Lower leg skin (tissue), 3 donors: Measurements from ENCODE around the gene SARNP.

Source experiments
- POLR2A ChIP-seq, 2 donors: fragments of 450-650 bp; IDR thresholded peaks; one replicate each; pipeline ENCODE4 v1.6.1; 2016 to 2017; ENCODE audit warnings: antibody characterized with exemption in 2 of 2, mild to moderate bottlenecking in 1 of 2, moderate library complexity in 1 of 2
- TF ChIP-seq, protein P1 (sequence below), 3 donors: fragments of 450-650 bp; IDR thresholded peaks; one replicate each; pipeline ENCODE4 v1.5.1; 2016; ENCODE audit warnings: antibody characterized with exemption in 3 of 3, mild to moderate bottlenecking in 3 of 3, moderate library complexity in 2 of 3

- TF ChIP-seq, protein P1, sequence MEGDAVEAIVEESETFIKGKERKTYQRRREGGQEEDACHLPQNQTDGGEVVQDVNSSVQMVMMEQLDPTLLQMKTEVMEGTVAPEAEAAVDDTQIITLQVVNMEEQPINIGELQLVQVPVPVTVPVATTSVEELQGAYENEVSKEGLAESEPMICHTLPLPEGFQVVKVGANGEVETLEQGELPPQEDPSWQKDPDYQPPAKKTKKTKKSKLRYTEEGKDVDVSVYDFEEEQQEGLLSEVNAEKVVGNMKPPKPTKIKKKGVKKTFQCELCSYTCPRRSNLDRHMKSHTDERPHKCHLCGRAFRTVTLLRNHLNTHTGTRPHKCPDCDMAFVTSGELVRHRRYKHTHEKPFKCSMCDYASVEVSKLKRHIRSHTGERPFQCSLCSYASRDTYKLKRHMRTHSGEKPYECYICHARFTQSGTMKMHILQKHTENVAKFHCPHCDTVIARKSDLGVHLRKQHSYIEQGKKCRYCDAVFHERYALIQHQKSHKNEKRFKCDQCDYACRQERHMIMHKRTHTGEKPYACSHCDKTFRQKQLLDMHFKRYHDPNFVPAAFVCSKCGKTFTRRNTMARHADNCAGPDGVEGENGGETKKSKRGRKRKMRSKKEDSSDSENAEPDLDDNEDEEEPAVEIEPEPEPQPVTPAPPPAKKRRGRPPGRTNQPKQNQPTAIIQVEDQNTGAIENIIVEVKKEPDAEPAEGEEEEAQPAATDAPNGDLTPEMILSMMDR (IDR thresholded peaks at IDR 0.05): no peak
- no peak for TF ChIP-seq POLR2A (IDR thresholded peaks at IDR 0.05)
Observed at GRCh38 chr12:55797068-55797467, 20.5 kb downstream of the SARNP start.
